Measurements from ENCODE around the gene HSPA14. TPM values are rescaled to one million over a fixed set of nuclear protein-coding genes. Genes with fewer than 3 reads are reported as not detected.

HSPA14 gene
- total RNA-seq, 1 experiment from 2014 or later: 19.9 TPM

- Histone ChIP-seq H4K20me1 (ENCODE audit: insufficient read depth) (no peaks in the 10 kb centered on the region; the same call in 1 of the 2 replicates), H3K4me1 (ENCODE audit: control insufficient read depth in 1 of 2, insufficient read depth in 2 of 2, low read length in 2 of 2) (no peaks in the 10 kb centered on the region), H3K36me3 (ENCODE audit: control insufficient read depth in 1 of 2, insufficient read depth in 2 of 2, low read length in 2 of 2) (peaks cover 30 to 52% of the 10 kb centered on the region in 2 experiments), H3K4me3 (replicated peaks in 1 of 2; ENCODE audit: low read depth in 1 of 2, low read length in 2 of 2) (no peak overlapping the region), H3K9me3 (ENCODE audit: control insufficient read depth in 1 of 2, insufficient read depth in 1 of 2, low read depth in 1 of 2, low read length in 2 of 2) (no peaks in the 10 kb centered on the region), H3K27me3 (ENCODE audit: insufficient read depth, low read length) (no peaks in the 10 kb centered on the region), H2AFZ (ENCODE audit: low read depth, low read length, poor library complexity, severe bottlenecking) (no peak overlapping the region), H3K27ac (ENCODE audit: low read depth, low read length) (no peak overlapping the region), H3K4me2 (ENCODE audit: low read length) (no peak overlapping the region), H3K9me2 (ENCODE audit: insufficient read depth) (no peaks in the 10 kb centered on the region), H3K79me2 (ENCODE audit: insufficient read depth, low read length) (peaks cover 20% of the 10 kb centered on the region), H3K9ac (ENCODE audit: low read length) (no peak overlapping the region)
- peak; percentile 7 for DNase-seq (ENCODE audit: low read depth, low spot score)
- ChIA-PET RAD21 (ENCODE audit: low non-redundant PET in 1 of 2, low total read pairs in 2 of 2, uncharacterized antibody in 2 of 2, unreplicated experiment in 2 of 2) (no interaction called here), CTCF (interaction anchor here (0.9 kb wide), 1 partner anchor 201 kb away, joined by 3 read pairs; no protein-coding TSS in a partner anchor), POLR2A (no interaction called here)
- ATAC-seq: peak; percentile 69
- TF ChIP-seq ZBTB33 (IDR thresholded peaks at IDR 0.05; ENCODE audit: extremely low read depth, insufficient replicate concordance, low read length): no peak
- no peak for TF ChIP-seq ZFX (IDR thresholded peaks at IDR 0.05)
- no peak for TF ChIP-seq YY1 (IDR thresholded peaks at IDR 0.05; ENCODE audit: extremely low read depth, insufficient replicate concordance, low read depth, low read length)
- no peak for TF ChIP-seq SIN3A (IDR thresholded peaks at IDR 0.05; ENCODE audit: low read depth)
- TF ChIP-seq CTCF (IDR thresholded peaks at IDR 0.05 in 2 of 3, conservative IDR thresholded peaks at IDR 0.05 in 1 of 3; ENCODE audit: borderline replicate concordance in 1 of 3, insufficient read depth in 1 of 3, low read depth in 2 of 3, low read length in 2 of 3): peak in 2 of 3 experiments; percentile 55 to 66; a peak in 4 of 6 replicates
- TF ChIP-seq CBX3 (IDR thresholded peaks at IDR 0.05; ENCODE audit: low read depth): no peak
- no peak for TF ChIP-seq EGR1 (IDR thresholded peaks at IDR 0.05; ENCODE audit: low read depth)
- TF ChIP-seq ATF3 (IDR thresholded peaks at IDR 0.05): no peak
- TF ChIP-seq RAD21 (IDR thresholded peaks at IDR 0.05; ENCODE audit: low read depth): no peak; the same call in 1 of the 2 replicates
- intact Hi-C loops (cut with micrococcal nuclease): no loop called here
- BruUV-seq (replicated peaks): no TSS peak
These were observed 66.2 kb downstream of the HSPA14 start for GRCh38 chr10:14904316-14904732.

Data from HCT116 (cell line).